ENCODE data around the gene KLK8. TPM values are rescaled to one million over a fixed set of nuclear protein-coding genes. Genes with fewer than 3 reads are reported as not detected.
A peak's percentile ranks its signal among the peaks of the same experiment; 100 is the strongest.

KLK8 gene
- total RNA-seq, 1 experiment from 2014 or later: 4.4 TPM

DNA sequence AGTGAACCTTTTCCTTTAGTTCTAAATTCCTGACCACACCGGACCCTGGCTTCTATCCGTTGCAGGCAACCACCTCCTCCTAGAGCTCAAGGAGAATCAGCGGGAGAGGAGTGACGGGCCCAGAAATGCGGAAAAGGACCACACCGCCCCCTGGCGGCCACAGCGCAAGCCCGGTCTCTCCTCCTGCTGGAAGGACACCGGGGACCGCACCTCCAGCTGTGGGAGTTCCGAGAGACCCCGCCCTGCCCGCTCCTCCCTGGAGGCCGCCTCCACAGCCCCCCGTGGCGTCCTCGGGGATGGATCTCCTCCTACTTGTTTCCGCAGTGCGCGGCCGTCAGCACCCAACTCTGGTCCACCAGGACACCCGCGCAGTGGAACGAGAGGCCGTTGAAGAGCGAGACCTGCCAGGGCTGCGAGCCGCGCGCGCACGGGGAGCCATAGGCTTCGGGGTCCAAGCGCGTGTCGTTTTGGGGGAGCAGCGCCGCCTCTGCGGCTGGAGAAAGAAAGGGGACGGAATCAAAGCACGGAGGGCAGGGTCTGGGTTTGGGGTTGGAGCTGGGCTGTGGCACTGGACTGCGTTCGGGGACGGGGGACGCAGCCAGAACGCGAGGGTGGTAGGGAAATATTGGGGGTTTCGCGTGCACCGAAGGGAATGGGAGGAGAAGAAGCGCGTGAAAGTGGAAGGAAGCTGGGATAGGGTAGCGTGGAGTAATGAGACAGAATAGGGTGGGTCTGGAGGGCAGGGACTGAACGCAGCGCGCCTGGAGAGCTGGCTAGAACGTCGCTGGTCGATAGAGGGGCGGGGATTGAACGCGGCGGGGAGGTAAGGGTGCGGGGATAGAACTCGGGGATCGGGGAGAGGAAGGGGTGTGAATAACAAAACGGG lies 15.6 kb upstream of the KLK8 start (continued):
- TF ChIP-seq, protein P1, sequence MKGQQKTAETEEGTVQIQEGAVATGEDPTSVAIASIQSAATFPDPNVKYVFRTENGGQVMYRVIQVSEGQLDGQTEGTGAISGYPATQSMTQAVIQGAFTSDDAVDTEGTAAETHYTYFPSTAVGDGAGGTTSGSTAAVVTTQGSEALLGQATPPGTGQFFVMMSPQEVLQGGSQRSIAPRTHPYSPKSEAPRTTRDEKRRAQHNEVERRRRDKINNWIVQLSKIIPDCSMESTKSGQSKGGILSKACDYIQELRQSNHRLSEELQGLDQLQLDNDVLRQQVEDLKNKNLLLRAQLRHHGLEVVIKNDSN (CRISPR knock-in tag; IDR thresholded peaks at IDR 0.05): peak; percentile 42; the same call in 1 of the 2 replicates
- TF ChIP-seq SP1 (CRISPR knock-in tag; conservative IDR thresholded peaks at IDR 0.05) (peak; percentile 76), MYBL2 (CRISPR knock-in tag; IDR thresholded peaks at IDR 0.05) (0 out of 2 replicates have a peak, but pooled peaks have one; percentile 43), ZNF219 (CRISPR knock-in tag; IDR thresholded peaks at IDR 0.05; ENCODE audit: borderline replicate concordance) (peak; percentile 36; the same call in 1 of the 2 replicates), ETV6 (CRISPR knock-in tag; IDR thresholded peaks at IDR 0.05) (no peak), SMAD4 (CRISPR knock-in tag; IDR thresholded peaks at IDR 0.05) (0 out of 2 replicates have a peak, but pooled peaks have one; percentile 57), NR3C1 (CRISPR knock-in tag; conservative IDR thresholded peaks at IDR 0.05; ENCODE audit: low read depth) (no peak), JUN (CRISPR knock-in tag; IDR thresholded peaks at IDR 0.05) (no peak), FOXK1 (CRISPR knock-in tag; IDR thresholded peaks at IDR 0.05) (0 out of 2 replicates have a peak, but pooled peaks have one; percentile 29)
- TF ChIP-seq, protein P2, sequence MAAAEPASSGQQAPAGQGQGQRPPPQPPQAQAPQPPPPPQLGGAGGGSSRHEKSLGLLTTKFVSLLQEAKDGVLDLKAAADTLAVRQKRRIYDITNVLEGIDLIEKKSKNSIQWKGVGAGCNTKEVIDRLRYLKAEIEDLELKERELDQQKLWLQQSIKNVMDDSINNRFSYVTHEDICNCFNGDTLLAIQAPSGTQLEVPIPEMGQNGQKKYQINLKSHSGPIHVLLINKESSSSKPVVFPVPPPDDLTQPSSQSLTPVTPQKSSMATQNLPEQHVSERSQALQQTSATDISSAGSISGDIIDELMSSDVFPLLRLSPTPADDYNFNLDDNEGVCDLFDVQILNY (CRISPR knock-in tag; IDR thresholded peaks at IDR 0.05): peak; percentile 64; the same call in 1 of the 2 replicates
- TF ChIP-seq, protein P3, sequence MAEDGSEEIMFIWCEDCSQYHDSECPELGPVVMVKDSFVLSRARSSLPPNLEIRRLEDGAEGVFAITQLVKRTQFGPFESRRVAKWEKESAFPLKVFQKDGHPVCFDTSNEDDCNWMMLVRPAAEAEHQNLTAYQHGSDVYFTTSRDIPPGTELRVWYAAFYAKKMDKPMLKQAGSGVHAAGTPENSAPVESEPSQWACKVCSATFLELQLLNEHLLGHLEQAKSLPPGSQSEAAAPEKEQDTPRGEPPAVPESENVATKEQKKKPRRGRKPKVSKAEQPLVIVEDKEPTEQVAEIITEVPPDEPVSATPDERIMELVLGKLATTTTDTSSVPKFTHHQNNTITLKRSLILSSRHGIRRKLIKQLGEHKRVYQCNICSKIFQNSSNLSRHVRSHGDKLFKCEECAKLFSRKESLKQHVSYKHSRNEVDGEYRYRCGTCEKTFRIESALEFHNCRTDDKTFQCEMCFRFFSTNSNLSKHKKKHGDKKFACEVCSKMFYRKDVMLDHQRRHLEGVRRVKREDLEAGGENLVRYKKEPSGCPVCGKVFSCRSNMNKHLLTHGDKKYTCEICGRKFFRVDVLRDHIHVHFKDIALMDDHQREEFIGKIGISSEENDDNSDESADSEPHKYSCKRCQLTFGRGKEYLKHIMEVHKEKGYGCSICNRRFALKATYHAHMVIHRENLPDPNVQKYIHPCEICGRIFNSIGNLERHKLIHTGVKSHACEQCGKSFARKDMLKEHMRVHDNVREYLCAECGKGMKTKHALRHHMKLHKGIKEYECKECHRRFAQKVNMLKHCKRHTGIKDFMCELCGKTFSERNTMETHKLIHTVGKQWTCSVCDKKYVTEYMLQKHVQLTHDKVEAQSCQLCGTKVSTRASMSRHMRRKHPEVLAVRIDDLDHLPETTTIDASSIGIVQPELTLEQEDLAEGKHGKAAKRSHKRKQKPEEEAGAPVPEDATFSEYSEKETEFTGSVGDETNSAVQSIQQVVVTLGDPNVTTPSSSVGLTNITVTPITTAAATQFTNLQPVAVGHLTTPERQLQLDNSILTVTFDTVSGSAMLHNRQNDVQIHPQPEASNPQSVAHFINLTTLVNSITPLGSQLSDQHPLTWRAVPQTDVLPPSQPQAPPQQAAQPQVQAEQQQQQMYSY (CRISPR knock-in tag; IDR thresholded peaks at IDR 0.05): peak; percentile 100
- TF ChIP-seq, protein P4, sequence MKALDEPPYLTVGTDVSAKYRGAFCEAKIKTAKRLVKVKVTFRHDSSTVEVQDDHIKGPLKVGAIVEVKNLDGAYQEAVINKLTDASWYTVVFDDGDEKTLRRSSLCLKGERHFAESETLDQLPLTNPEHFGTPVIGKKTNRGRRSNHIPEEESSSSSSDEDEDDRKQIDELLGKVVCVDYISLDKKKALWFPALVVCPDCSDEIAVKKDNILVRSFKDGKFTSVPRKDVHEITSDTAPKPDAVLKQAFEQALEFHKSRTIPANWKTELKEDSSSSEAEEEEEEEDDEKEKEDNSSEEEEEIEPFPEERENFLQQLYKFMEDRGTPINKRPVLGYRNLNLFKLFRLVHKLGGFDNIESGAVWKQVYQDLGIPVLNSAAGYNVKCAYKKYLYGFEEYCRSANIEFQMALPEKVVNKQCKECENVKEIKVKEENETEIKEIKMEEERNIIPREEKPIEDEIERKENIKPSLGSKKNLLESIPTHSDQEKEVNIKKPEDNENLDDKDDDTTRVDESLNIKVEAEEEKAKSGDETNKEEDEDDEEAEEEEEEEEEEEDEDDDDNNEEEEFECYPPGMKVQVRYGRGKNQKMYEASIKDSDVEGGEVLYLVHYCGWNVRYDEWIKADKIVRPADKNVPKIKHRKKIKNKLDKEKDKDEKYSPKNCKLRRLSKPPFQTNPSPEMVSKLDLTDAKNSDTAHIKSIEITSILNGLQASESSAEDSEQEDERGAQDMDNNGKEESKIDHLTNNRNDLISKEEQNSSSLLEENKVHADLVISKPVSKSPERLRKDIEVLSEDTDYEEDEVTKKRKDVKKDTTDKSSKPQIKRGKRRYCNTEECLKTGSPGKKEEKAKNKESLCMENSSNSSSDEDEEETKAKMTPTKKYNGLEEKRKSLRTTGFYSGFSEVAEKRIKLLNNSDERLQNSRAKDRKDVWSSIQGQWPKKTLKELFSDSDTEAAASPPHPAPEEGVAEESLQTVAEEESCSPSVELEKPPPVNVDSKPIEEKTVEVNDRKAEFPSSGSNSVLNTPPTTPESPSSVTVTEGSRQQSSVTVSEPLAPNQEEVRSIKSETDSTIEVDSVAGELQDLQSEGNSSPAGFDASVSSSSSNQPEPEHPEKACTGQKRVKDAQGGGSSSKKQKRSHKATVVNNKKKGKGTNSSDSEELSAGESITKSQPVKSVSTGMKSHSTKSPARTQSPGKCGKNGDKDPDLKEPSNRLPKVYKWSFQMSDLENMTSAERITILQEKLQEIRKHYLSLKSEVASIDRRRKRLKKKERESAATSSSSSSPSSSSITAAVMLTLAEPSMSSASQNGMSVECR (CRISPR knock-in tag; IDR thresholded peaks at IDR 0.05; ENCODE audit: borderline replicate concordance): 0 out of 2 replicates have a peak, but pooled peaks have one; percentile 68

DNA sequence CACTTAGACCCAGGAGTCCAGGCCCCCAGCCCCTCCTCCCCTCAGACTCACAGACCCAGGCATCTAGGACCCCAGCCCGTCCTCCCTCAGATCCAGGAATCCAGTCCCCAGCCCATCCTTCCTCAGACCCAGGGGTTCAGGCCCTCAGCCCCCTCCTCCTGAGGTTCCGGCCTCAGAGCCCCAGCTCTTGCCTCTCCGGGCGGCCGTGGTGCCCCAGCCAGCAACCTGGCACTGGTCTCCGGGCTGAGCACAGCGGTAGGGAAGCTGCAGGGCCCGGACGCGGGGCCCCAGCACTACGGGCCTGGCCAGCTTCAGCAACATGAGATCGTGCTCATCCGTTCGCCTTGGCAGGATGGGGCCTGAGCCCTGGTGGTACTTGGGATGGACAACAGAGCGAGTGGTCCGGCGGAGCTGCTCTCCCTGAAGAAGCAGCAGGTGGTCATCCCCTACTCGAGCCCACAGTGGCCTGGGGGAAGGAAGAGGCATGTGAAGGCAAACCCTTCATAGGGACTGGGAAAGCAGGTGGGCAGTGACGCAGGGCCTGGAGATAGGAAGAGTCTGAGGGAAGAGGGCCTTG lies 14.4 kb upstream of the KLK8 start:
- TF ChIP-seq EMX1 (CRISPR knock-in tag; IDR thresholded peaks at IDR 0.05) (no peak), ZNF121 (CRISPR knock-in tag; IDR thresholded peaks at IDR 0.05) (no peak), ZBTB21 (CRISPR knock-in tag; IDR thresholded peaks at IDR 0.05; ENCODE audit: borderline replicate concordance) (no peak), PRRX2 (CRISPR knock-in tag; IDR thresholded peaks at IDR 0.05) (no peak), RELA (CRISPR knock-in tag; IDR thresholded peaks at IDR 0.05; ENCODE audit: borderline replicate concordance) (no peak)
- TF ChIP-seq, protein P5, sequence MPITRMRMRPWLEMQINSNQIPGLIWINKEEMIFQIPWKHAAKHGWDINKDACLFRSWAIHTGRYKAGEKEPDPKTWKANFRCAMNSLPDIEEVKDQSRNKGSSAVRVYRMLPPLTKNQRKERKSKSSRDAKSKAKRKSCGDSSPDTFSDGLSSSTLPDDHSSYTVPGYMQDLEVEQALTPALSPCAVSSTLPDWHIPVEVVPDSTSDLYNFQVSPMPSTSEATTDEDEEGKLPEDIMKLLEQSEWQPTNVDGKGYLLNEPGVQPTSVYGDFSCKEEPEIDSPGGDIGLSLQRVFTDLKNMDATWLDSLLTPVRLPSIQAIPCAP (CRISPR knock-in tag; IDR thresholded peaks at IDR 0.05): no peak
- TF ChIP-seq, protein P6, sequence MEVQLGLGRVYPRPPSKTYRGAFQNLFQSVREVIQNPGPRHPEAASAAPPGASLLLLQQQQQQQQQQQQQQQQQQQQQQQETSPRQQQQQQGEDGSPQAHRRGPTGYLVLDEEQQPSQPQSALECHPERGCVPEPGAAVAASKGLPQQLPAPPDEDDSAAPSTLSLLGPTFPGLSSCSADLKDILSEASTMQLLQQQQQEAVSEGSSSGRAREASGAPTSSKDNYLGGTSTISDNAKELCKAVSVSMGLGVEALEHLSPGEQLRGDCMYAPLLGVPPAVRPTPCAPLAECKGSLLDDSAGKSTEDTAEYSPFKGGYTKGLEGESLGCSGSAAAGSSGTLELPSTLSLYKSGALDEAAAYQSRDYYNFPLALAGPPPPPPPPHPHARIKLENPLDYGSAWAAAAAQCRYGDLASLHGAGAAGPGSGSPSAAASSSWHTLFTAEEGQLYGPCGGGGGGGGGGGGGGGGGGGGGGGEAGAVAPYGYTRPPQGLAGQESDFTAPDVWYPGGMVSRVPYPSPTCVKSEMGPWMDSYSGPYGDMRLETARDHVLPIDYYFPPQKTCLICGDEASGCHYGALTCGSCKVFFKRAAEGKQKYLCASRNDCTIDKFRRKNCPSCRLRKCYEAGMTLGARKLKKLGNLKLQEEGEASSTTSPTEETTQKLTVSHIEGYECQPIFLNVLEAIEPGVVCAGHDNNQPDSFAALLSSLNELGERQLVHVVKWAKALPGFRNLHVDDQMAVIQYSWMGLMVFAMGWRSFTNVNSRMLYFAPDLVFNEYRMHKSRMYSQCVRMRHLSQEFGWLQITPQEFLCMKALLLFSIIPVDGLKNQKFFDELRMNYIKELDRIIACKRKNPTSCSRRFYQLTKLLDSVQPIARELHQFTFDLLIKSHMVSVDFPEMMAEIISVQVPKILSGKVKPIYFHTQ (CRISPR knock-in tag; IDR thresholded peaks at IDR 0.05): no peak
- Mint-ChIP-seq H3K36me3 (no peaks in the 10 kb centered on the region), H3K4me1 (peaks cover 9% of the 10 kb centered on the region), H3K9me3 (no peaks in the 10 kb centered on the region), H3K27me3 (ENCODE audit: low read depth) (peaks cover 60% of the 10 kb centered on the region), H3K4me3 (peak overlapping the region; percentile 45), H3K27ac (peak overlapping the region; percentile 28; the same call in 1 of the 2 replicates)
- no peak for ATAC-seq
- ChIA-PET POLR2A (interaction anchor here (0.6 kb wide), 1 partner anchor 460 kb away, joined by 3 read pairs; no protein-coding TSS in a partner anchor), CTCF (interaction anchor here (0.9 to 8.5 kb wide), 8 partner anchors 14 to 324 kb away, joined by 3 to 347 read pairs (median 30); partner anchors contain the start of gene KLK8)
- no peak for DNase-seq (ENCODE audit: low spot score)

All from WTC11 (cell line).